ENCODE results near the gene PLA2G10.
A peak's percentile ranks its signal among the peaks of the same experiment; 100 is the strongest.
"Not testable (repeated sequence)": the region's sequence is repeated elsewhere in the genome, so short reads cannot be mapped to it uniquely, and the experiment has no call there.

The PLA2G10 gene

GRCh38 chr16:14635395-14636165, 58.5 kb downstream of the PLA2G10 start:
- DNase-seq: no peak
- TF ChIP-seq CTCF (IDR thresholded peaks at IDR 0.05; ENCODE audit: low read depth, low read length, missing control alignments): no peak
- H3K27me3 ChIP-seq (replicated peaks): no peaks in the 10 kb centered on the region
- H3K4me3 ChIP-seq (ENCODE audit: low read depth, low read length): no peak overlapping the region
- H3K27ac ChIP-seq: no peak overlapping the region
- peaks cover 5% of the 10 kb centered on the region for H3K36me3 ChIP-seq (replicated peaks)
- in situ Hi-C loops (cut with HindIII; ENCODE audit: low pct_ligation_motif_present, low sequenced_read_pairs): no loop called here

GRCh38 chr16:14634389-14634725, 59.8 kb downstream of the PLA2G10 start:
- TF ChIP-seq CTCF (IDR thresholded peaks at IDR 0.05; ENCODE audit: low read depth, low read length, missing control alignments): no peak
- Histone ChIP-seq H3K36me3 (replicated peaks) (peaks cover 5% of the 10 kb centered on the region), H3K27ac (no peak overlapping the region), H3K4me3 (ENCODE audit: low read depth, low read length) (peak overlapping the region; percentile 94), H3K27me3 (replicated peaks) (no peaks in the 10 kb centered on the region)
- in situ Hi-C loops (cut with HindIII; ENCODE audit: low pct_ligation_motif_present, low sequenced_read_pairs): no loop called here
- no peak for DNase-seq

- peak within 1 kb of the TSS; percentile 94 for H3K4me3 ChIP-seq (ENCODE audit: low read depth, low read length)
- peak within 1 kb of the TSS; percentile 80 for H3K27ac ChIP-seq
- in situ Hi-C loops (cut with HindIII; ENCODE audit: low pct_ligation_motif_present, low sequenced_read_pairs): no loop called here
- peak; percentile 2 for TF ChIP-seq CTCF (IDR thresholded peaks at IDR 0.05; ENCODE audit: low read depth, low read length, missing control alignments)
- DNase-seq: peak; percentile 96
- H3K27me3 ChIP-seq (replicated peaks): no peaks in the 10 kb centered on the region
- H3K36me3 ChIP-seq (replicated peaks): peaks cover under 1% of the 10 kb centered on the region
These were observed 61.2 kb downstream of the PLA2G10 start, which contains the start of gene BFAR for GRCh38 chr16:14632693-14633569. TSS of gene BFAR (plus strand) at chr16:14632951. CDS start at chr16:14644347, 11,396 bp downstream.

GRCh38 chr16:14630620-14631330, 63.3 kb downstream of the PLA2G10 start:
- H3K4me3 ChIP-seq (ENCODE audit: low read depth, low read length); in situ Hi-C loops (cut with HindIII; ENCODE audit: low pct_ligation_motif_present, low sequenced_read_pairs); H3K27me3 ChIP-seq (replicated peaks); H3K36me3 ChIP-seq (replicated peaks); DNase-seq: not testable (repeated sequence)
- peak overlapping the region; percentile 51 for H3K27ac ChIP-seq

GRCh38 chr16:14629919-14630619, 64.0 kb downstream of the PLA2G10 start, which contains the start of gene PARN:
TSS of gene PARN (minus strand) at chr16:14630260. CDS start at chr16:14630125, 135 bp downstream.
- peak; percentile 96 for DNase-seq
- Histone ChIP-seq H3K27me3 (replicated peaks) (no peaks in the 10 kb centered on the region), H3K36me3 (replicated peaks) (peaks cover 9% of the 10 kb centered on the region), H3K27ac (peak within 1 kb of the TSS; percentile 81), H3K4me3 (ENCODE audit: low read depth, low read length) (peak within 1 kb of the TSS; percentile 95)
- in situ Hi-C loops (cut with HindIII; ENCODE audit: low pct_ligation_motif_present, low sequenced_read_pairs): no loop called here
- no peak for TF ChIP-seq CTCF (IDR thresholded peaks at IDR 0.05; ENCODE audit: low read depth, low read length, missing control alignments)

Data from brain microvascular endothelial cell (primary cell).